B cell (primary cell): ENCODE data around the gene MEX3A. TPM values are rescaled to one million over a fixed set of nuclear protein-coding genes. Genes with fewer than 3 reads are reported as not detected.

Experiments
- ATAC-seq: fragments of 200-7000 bp; cut with Tn5 transposase; one replicate; pipeline ENCODE4 v1.10.0; 2021; ENCODE audit warnings: low read depth, mild to moderate bottlenecking, moderate number of reproducible peaks, moderate library complexity
- CTCF ChIA-PET: fragments of 350-600 bp; sonication (Branson Sonifier 250); formaldehyde crosslinking; loops from one replicate; lab custom pipeline; 2021; ENCODE audit warnings: antibody characterized with exemption, inconsistent platforms; lab: Charles Lee
- POLR2A ChIA-PET: fragments of 350-600 bp; sonication (Branson Sonifier 250); formaldehyde crosslinking; loops from one replicate; lab custom pipeline; 2021; ENCODE audit warnings: antibody characterized with exemption; lab: Charles Lee
- DNase-seq: peaks from one replicate; pipeline ENCODE4 v3.0.0; 2013
- H2AFZ ChIP-seq: 2 replicates; pipeline ENCODE4 v1.6.1; 2012; ENCODE audit warnings: mild to moderate bottlenecking, low read depth, low read length; ENCODE audit not compliant: insufficient read depth, poor library complexity, severe bottlenecking
- H3K27ac ChIP-seq, 2 donors: 1 replicate in 1 of 2; 2 replicates in 1 of 2; pipeline ENCODE4 v1.5.1; 2012 to 2013; ENCODE audit warnings: low read length in 2 of 2, mild to moderate bottlenecking in 2 of 2, moderate library complexity in 1 of 2
- H3K27me3 ChIP-seq, 4 experiments: fragments of 200-600 bp in 1 of 4; sonication (generic) in 1 of 4; replicated peaks in 1 of 4; 1 replicate in 2 of 4; 2 replicates in 2 of 4; pipeline versions ENCODE4 v1.6.1 to v1.7.0; 2013 to 2016; ENCODE audit warnings: low read length in 3 of 4, mild to moderate bottlenecking in 2 of 4, mixed read lengths in 1 of 4, moderate library complexity in 1 of 4; ENCODE audit not compliant: insufficient read depth in 4 of 4, control insufficient read depth in 3 of 4; ENCODE audit errors: control extremely low read depth in 1 of 4
- H3K36me3 ChIP-seq, 2 experiments: replicated peaks in 1 of 2; 1 replicate in 1 of 2; 2 replicates in 1 of 2; pipeline versions ENCODE4 v1.6.1 to v1.7.1; 2013; ENCODE audit warnings: low read length in 1 of 2; ENCODE audit not compliant: insufficient read depth in 2 of 2, control insufficient read depth in 1 of 2; ENCODE audit errors: control extremely low read depth in 1 of 2, extremely low read depth in 1 of 2
- H3K4me1 ChIP-seq, 2 donors: fragments of 200-600 bp in 1 of 2; sonication (generic) in 1 of 2; 1 replicate in 1 of 2; 2 replicates in 1 of 2; pipeline versions ENCODE4 v1.5.1 to v1.6.1; 2013 to 2017; ENCODE audit warnings: low read length in 2 of 2; ENCODE audit not compliant: control insufficient read depth in 2 of 2, insufficient read depth in 2 of 2
- H3K4me2 ChIP-seq: replicated peaks from 2 replicates; pipeline ENCODE3; 2012; ENCODE audit warnings: mild to moderate bottlenecking, low read depth, low read length; ENCODE audit not compliant: poor library complexity, severe bottlenecking
- H3K4me3 ChIP-seq, 5 experiments: fragments of 200-600 bp in 1 of 5; sonication (generic) in 1 of 5; 1 replicate in 3 of 5; 2 replicates in 2 of 5; pipeline versions ENCODE4 v1.5.1 to v1.7.0; 2011 to 2016; ENCODE audit warnings: low read length in 4 of 5, mild to moderate bottlenecking in 4 of 5, low read depth in 2 of 5, control low read depth in 1 of 5, moderate library complexity in 1 of 5; ENCODE audit not compliant: insufficient read depth in 1 of 5; ENCODE audit errors: control extremely low read depth in 1 of 5, extremely low read depth in 1 of 5
- H3K79me2 ChIP-seq: fragments of 200-600 bp; sonication (generic); one replicate; pipeline ENCODE4 v1.6.0; 2016; ENCODE audit warnings: low read length; ENCODE audit not compliant: control insufficient read depth, insufficient read depth
- H3K9ac ChIP-seq: fragments of 200-600 bp; sonication (generic); 2 replicates; pipeline ENCODE4 v1.6.1; 2017; ENCODE audit warnings: mild to moderate bottlenecking, low read length, moderate library complexity
- H3K9me3 ChIP-seq, 3 donors: one replicate each; pipeline versions ENCODE4 v1.6.1 to v1.7.1; 2013; ENCODE audit warnings: low read length in 2 of 3; ENCODE audit not compliant: control insufficient read depth in 2 of 3, insufficient read depth in 1 of 3; ENCODE audit errors: control extremely low read depth in 1 of 3
- H4K20me1 ChIP-seq: 2 replicates; pipeline ENCODE4 v1.6.0; 2012; ENCODE audit warnings: mild to moderate bottlenecking, low read length; ENCODE audit not compliant: insufficient read depth, control insufficient read depth, poor library complexity, severe bottlenecking
- H3K27ac Mint-ChIP-seq: one replicate; pipeline ENCODE4 v1.8.0; 2021; ENCODE audit warnings: mixed read lengths
- H3K27me3 Mint-ChIP-seq: one replicate; pipeline ENCODE4 v1.8.0; 2021; ENCODE audit warnings: mixed read lengths
- H3K4me1 Mint-ChIP-seq: one replicate; pipeline ENCODE4 v1.8.0; 2021; ENCODE audit warnings: mixed read lengths
- H3K4me3 Mint-ChIP-seq: one replicate; pipeline ENCODE4 v1.8.0; 2021; ENCODE audit warnings: mixed read lengths
- H3K9me3 Mint-ChIP-seq: one replicate; pipeline ENCODE4 v1.8.0; 2022; ENCODE audit warnings: mixed read lengths; ENCODE audit not compliant: insufficient read depth
- CTCF ChIP-seq: fragments of 200-600 bp; IDR thresholded peaks from one replicate; pipeline ENCODE4 v1.8.0; 2022; ENCODE audit warnings: antibody characterized with exemption, mild to moderate bottlenecking
- EZH2 ChIP-seq: IDR thresholded peaks from 2 replicates; pipeline ENCODE4 v1.6.1; 2012; ENCODE audit warnings: borderline replicate concordance, low read depth, mild to moderate bottlenecking, moderate library complexity, low read length; ENCODE audit not compliant: insufficient read depth, poor library complexity, severe bottlenecking
- WGBS: methylation state at CpG from one replicate; pipeline ENCODE4 v1.1.5; 2013; ENCODE audit warnings: missing lambda C conversion rate; ENCODE audit not compliant: insufficient coverage; 5-methylcytosine and 5-hydroxymethylcytosine counted together
- intact Hi-C: fragments of 100-400 bp; cut with micrococcal nuclease; formaldehyde crosslinking; loops from one replicate; pipeline ENCODE4 v1.10.0; 2022
- polyA plus RNA-seq: library from polyadenylated mRNA; depleted of rRNA; stranded (reverse); fragments of >200 nt; gene quantifications from 2 replicates; pipeline ENCODE4 v1.2.3, GENCODE V29; 2012
- total RNA-seq, 2 donors: library from RNA; stranded (reverse); fragments of 120-200 nt in 1 of 2; gene quantifications; 1 replicate in 1 of 2; 2 replicates in 1 of 2; pipeline versions ENCODE4 v1.2.3 to v1.2.4, GENCODE V29; 2013 to 2022

Gene MEX3A
- total and polyA plus RNA-seq, 2 donors (not counting 1 experiment from before 2014, with no cell fraction given): 0.27 to 1.1 TPM

- Histone ChIP-seq H3K27ac (no peak overlapping the region), H2AFZ (no peak overlapping the region), H3K79me2 (no peaks in the 10 kb centered on the region), H3K4me1 (peaks cover 14 to 25% of the 10 kb centered on the region in 2 donors), H3K36me3 (no peaks in the 10 kb centered on the region), H4K20me1 (no peaks in the 10 kb centered on the region), H3K4me2 (no peak overlapping the region), H3K27me3 (peaks cover 0 to 20% (median 7%) of the 10 kb centered on the region in 4 experiments), H3K9me3 (peaks cover 0 to 2% (median 0%) of the 10 kb centered on the region in 3 donors), H3K9ac (no peak overlapping the region), H3K4me3 (no peak overlapping the region)
- POLR2A ChIA-PET: interaction anchor here (3.1 kb wide), 1 partner anchor 10 kb away, joined by 10 read pairs; the partner anchor contains the start of gene LMNA
- Mint-ChIP-seq H3K4me3 (no peak overlapping the region), H3K4me1 (peaks cover 44% of the 10 kb centered on the region), H3K27me3 (peaks cover 12% of the 10 kb centered on the region), H3K9me3 (no peaks in the 10 kb centered on the region), H3K27ac (peak overlapping the region; percentile 4)
- TF ChIP-seq EZH2 (no peak), CTCF (no peak)
- intact Hi-C loops: no loop called here
- DNase-seq (peak; percentile 30), ATAC-seq (no peak)
- 70% methylated on average over 10 of the region's 17 CpGs for WGBS
- CTCF ChIA-PET: interaction anchor here (0.6 to 28.7 kb wide), 3 partner anchors 26 to 104 kb away, joined by 4 to 970 read pairs (median 5); no protein-coding TSS in a partner anchor
Measured at GRCh38 chr1:156124557-156125483, 42.6 kb upstream of the MEX3A start.
